DOHH2 (cell line): ENCODE data around the gene PDGFB.

Source experiments
- H3F3A ChIP-seq: fragments of 200-600 bp; sonication (generic), shearing (Covaris generic); 2 replicates; pipeline ENCODE4 v1.6.0; 2016; ENCODE audit warnings: antibody characterized with exemption, mild to moderate bottlenecking; ENCODE audit not compliant: control insufficient read depth, insufficient read depth
- H3K27ac ChIP-seq: fragments of 200-600 bp; sonication (generic); 2 replicates; pipeline ENCODE4 v1.5.1; 2014; ENCODE audit warnings: low read depth, mild to moderate bottlenecking, low read length, moderate library complexity
- H3K27me3 ChIP-seq: fragments of 200-600 bp; sonication (generic); 2 replicates; pipeline ENCODE4 v1.6.1; 2014; ENCODE audit warnings: mild to moderate bottlenecking, low read length, mixed read lengths; ENCODE audit not compliant: control insufficient read depth
- H3K36me3 ChIP-seq: fragments of 200-600 bp; sonication (generic); 2 replicates; pipeline ENCODE4 v1.6.1; 2014; ENCODE audit warnings: mild to moderate bottlenecking, low read length, moderate library complexity, mixed read lengths; ENCODE audit not compliant: control insufficient read depth
- H3K4me1 ChIP-seq: fragments of 200-600 bp; sonication (generic); 2 replicates; pipeline ENCODE4 v1.6.1; 2014; ENCODE audit warnings: mild to moderate bottlenecking, low read length, mixed read lengths; ENCODE audit not compliant: control insufficient read depth
- H3K4me2 ChIP-seq: fragments of 200-600 bp; sonication (generic); 2 replicates; pipeline ENCODE4 v1.6.0; 2014; ENCODE audit warnings: mild to moderate bottlenecking, low read length, moderate library complexity
- H3K4me3 ChIP-seq: fragments of 200-600 bp; sonication (generic); 2 replicates; pipeline ENCODE4 v1.5.1; 2014; ENCODE audit warnings: mild to moderate bottlenecking, low read length, mixed read lengths
- H3K79me2 ChIP-seq: fragments of 200-600 bp; sonication (generic); 2 replicates; pipeline ENCODE4 v1.6.1; 2014; ENCODE audit warnings: mild to moderate bottlenecking, low read length, mixed read lengths; ENCODE audit not compliant: control insufficient read depth
- H3K9me2 ChIP-seq: fragments of 200-600 bp; sonication (generic); replicated peaks from 2 replicates; pipeline ENCODE4 v1.6.1; 2014; ENCODE audit warnings: mild to moderate bottlenecking, low read length, mixed read lengths; ENCODE audit not compliant: control insufficient read depth
- H3K9me3 ChIP-seq: fragments of 200-600 bp; sonication (generic); 2 replicates; pipeline ENCODE4 v1.6.1; 2014; ENCODE audit warnings: antibody characterized with exemption, low read length, mixed read lengths; ENCODE audit not compliant: control insufficient read depth, insufficient read depth
- H4K20me1 ChIP-seq: fragments of 200-600 bp; sonication (generic); 2 replicates; pipeline ENCODE4 v1.6.0; 2014; ENCODE audit warnings: low read depth, mild to moderate bottlenecking, antibody characterized with exemption, low read length, moderate library complexity; ENCODE audit not compliant: control insufficient read depth, insufficient read depth
- CTCF ChIP-seq: fragments of 200-600 bp; sonication (generic); IDR thresholded peaks from one replicate; pipeline ENCODE4 v1.5.1; 2014; ENCODE audit warnings: antibody characterized with exemption, mild to moderate bottlenecking, low read depth, low read length; ENCODE audit not compliant: poor library complexity, severe bottlenecking
- EZH2phosphoT487 ChIP-seq: fragments of 200-600 bp; sonication (generic); IDR thresholded peaks from 2 replicates; pipeline ENCODE4 v1.6.1; 2017; ENCODE audit warnings: borderline replicate concordance, mild to moderate bottlenecking, antibody characterized with exemption, low read length, moderate library complexity, mixed read lengths

The PDGFB gene

GRCh38 chr22:39265143-39265886, 20.5 kb upstream of the PDGFB start:
- no peak for TF ChIP-seq EZH2phosphoT487
- no peaks in the 10 kb centered on the region for H3K79me2 ChIP-seq
- no peaks in the 10 kb centered on the region for H3K9me3 ChIP-seq

GRCh38 chr22:39264349-39265038, 19.7 kb upstream of the PDGFB start:
- H3K4me3 ChIP-seq = no peak overlapping the region
- H3K4me1 ChIP-seq = peaks cover 57% of the 10 kb centered on the region
- no peaks in the 10 kb centered on the region for H3K36me3 ChIP-seq
- H3K27me3 ChIP-seq = no peaks in the 10 kb centered on the region
- no peak overlapping the region for H3K27ac ChIP-seq
- H3K79me2 ChIP-seq = no peaks in the 10 kb centered on the region
- no peak for TF ChIP-seq EZH2phosphoT487
- TF ChIP-seq CTCF = no peak
- H3K4me2 ChIP-seq = no peak overlapping the region
- peaks cover 7% of the 10 kb centered on the region for H3F3A ChIP-seq
- no peaks in the 10 kb centered on the region for H3K9me3 ChIP-seq
- H4K20me1 ChIP-seq = no peaks in the 10 kb centered on the region
- H3K9me2 ChIP-seq = no peaks in the 10 kb centered on the region

More at GRCh38 chr22:39265143-39265886, 20.5 kb upstream of the PDGFB start:
- Histone ChIP-seq H4K20me1 (no peaks in the 10 kb centered on the region), H3K4me1 (peaks cover 57% of the 10 kb centered on the region), H3K4me3 (no peak overlapping the region), H3K27me3 (no peaks in the 10 kb centered on the region), H3K36me3 (no peaks in the 10 kb centered on the region), H3F3A (peaks cover 7% of the 10 kb centered on the region), H3K27ac (peak overlapping the region; percentile 78), H3K9me2 (no peaks in the 10 kb centered on the region), H3K4me2 (peak overlapping the region; percentile 70)

GRCh38 chr22:39263626-39264348, 19.0 kb upstream of the PDGFB start:
- Histone ChIP-seq H3K36me3 (no peaks in the 10 kb centered on the region), H3K9me3 (no peaks in the 10 kb centered on the region), H3K79me2 (no peaks in the 10 kb centered on the region), H3K4me3 (no peak overlapping the region), H4K20me1 (no peaks in the 10 kb centered on the region), H3K4me1 (peaks cover 57% of the 10 kb centered on the region), H3K27me3 (no peaks in the 10 kb centered on the region), H3F3A (peaks cover 7% of the 10 kb centered on the region), H3K27ac (no peak overlapping the region), H3K9me2 (no peaks in the 10 kb centered on the region), H3K4me2 (no peak overlapping the region)
- TF ChIP-seq EZH2phosphoT487 (no peak), CTCF (no peak)

GRCh38 chr22:39259666-39260065, 14.9 kb upstream of the PDGFB start:
- peaks cover 9% of the 10 kb centered on the region for H3K27me3 ChIP-seq
- H3K36me3 ChIP-seq = no peaks in the 10 kb centered on the region
- H3K27ac ChIP-seq = no peak overlapping the region
- H3K4me3 ChIP-seq = no peak overlapping the region
- H3K9me2 ChIP-seq = no peaks in the 10 kb centered on the region
- no peaks in the 10 kb centered on the region for H3K9me3 ChIP-seq
- TF ChIP-seq CTCF (no peak), EZH2phosphoT487 (no peak)
- H3K79me2 ChIP-seq = no peaks in the 10 kb centered on the region
- H3F3A ChIP-seq = peaks cover 3% of the 10 kb centered on the region; the same call in 1 of the 2 replicates
- peaks cover 27% of the 10 kb centered on the region for H3K4me1 ChIP-seq
- no peak overlapping the region for H3K4me2 ChIP-seq
- H4K20me1 ChIP-seq = no peaks in the 10 kb centered on the region
